Renal cortical epithelial cell (primary cell): ENCODE measurements around the gene PITPNM3. TPM values are rescaled to one million over a fixed set of nuclear protein-coding genes. Genes with fewer than 3 reads are reported as not detected.
"Not testable (repeated sequence)": the region's sequence is repeated elsewhere in the genome, so short reads cannot be mapped to it uniquely, and the experiment has no call there.

ENCODE experiments used
- DNase-seq: peaks from one replicate; pipeline ENCODE4 v3.0.0-alpha.2; 2011; ENCODE audit warnings: low read depth
- total RNA-seq: library from RNA; depleted of rRNA; stranded (reverse); fragments of >200 nt; gene quantifications from 2 replicates; pipeline ENCODE4 v1.2.3, GENCODE V29; 2014

PITPNM3 gene
- total RNA-seq, 1 donor from 2014 or later = 3.1 TPM

- DNase-seq = peak; percentile 72
Observed at GRCh38 chr17:6574687-6575595, 18.6 kb upstream of the PITPNM3 start.

GRCh38 chr17:6573982-6574686 lies 17.8 kb upstream of the PITPNM3 start:
- no peak for DNase-seq

GRCh38 chr17:6573495-6573894 lies 17.1 kb upstream of the PITPNM3 start:
- DNase-seq = not testable (repeated sequence)

GRCh38 chr17:6572972-6573370 lies 16.6 kb upstream of the PITPNM3 start:
- DNase-seq = no peak

- DNase-seq = no peak
Observed at GRCh38 chr17:6571452-6571781, 15.1 kb upstream of the PITPNM3 start.

- no peak for DNase-seq
Observed at GRCh38 chr17:6570731-6571451, 14.5 kb upstream of the PITPNM3 start.

GRCh38 chr17:6569370-6570285 lies 13.3 kb upstream of the PITPNM3 start:
- DNase-seq = no peak

- DNase-seq = no peak
Observed at GRCh38 chr17:6568184-6568758, 11.9 kb upstream of the PITPNM3 start.

GRCh38 chr17:6567528-6568183 lies 11.3 kb upstream of the PITPNM3 start:
- DNase-seq = no peak

- DNase-seq = no peak
Observed at GRCh38 chr17:6561446-6561845, 5.1 kb upstream of the PITPNM3 start.

GRCh38 chr17:6560496-6560895 lies 4.1 kb upstream of the PITPNM3 start:
- no peak for DNase-seq

GRCh38 chr17:6559753-6560215 lies 3.4 kb upstream of the PITPNM3 start:
- no peak for DNase-seq

- no peak for DNase-seq
Observed at GRCh38 chr17:6558932-6559752, 2.8 kb upstream of the PITPNM3 start.

- DNase-seq = no peak
Observed at GRCh38 chr17:6558276-6558675, 1.9 kb upstream of the PITPNM3 start.

- DNase-seq = no peak
Observed at GRCh38 chr17:6557040-6557438, 684 bp upstream of the PITPNM3 start.

- peak; percentile 52 for DNase-seq
Observed at GRCh38 chr17:6555331-6556120, 829 bp downstream of the PITPNM3 start.

GRCh38 chr17:6554871-6555330 lies 1.5 kb downstream of the PITPNM3 start:
- DNase-seq = no peak

GRCh38 chr17:6554342-6554741 lies 2.0 kb downstream of the PITPNM3 start:
- DNase-seq = no peak
